Mesenchymal stem cell (in vitro differentiated cells and primary cell): ENCODE results near the gene ZNF692.

Experiments used
- DNase-seq: peaks from one replicate; pipeline ENCODE4 v3.0.0-alpha.2; 2013
- H2AFZ ChIP-seq: one replicate; pipeline ENCODE4 v1.6.1; 2013; ENCODE audit warnings: low read depth, mild to moderate bottlenecking, control low read depth, inconsistent platforms, low read length, moderate library complexity
- H2AK5ac ChIP-seq: 2 replicates; pipeline ENCODE4 v1.6.1; 2013; ENCODE audit warnings: low read length, moderate library complexity, mild to moderate bottlenecking, inconsistent platforms; ENCODE audit not compliant: severe bottlenecking
- H2BK120ac ChIP-seq: one replicate; pipeline ENCODE4 v1.6.1; 2013; ENCODE audit warnings: low read depth, mild to moderate bottlenecking, inconsistent platforms, low read length, moderate library complexity
- H2BK12ac ChIP-seq, 2 experiments: one replicate each; pipeline ENCODE4 v1.6.1; 2013; ENCODE audit warnings: inconsistent platforms in 2 of 2, low read length in 2 of 2, mild to moderate bottlenecking in 2 of 2, moderate library complexity in 2 of 2, control low read depth in 1 of 2
- H2BK15ac ChIP-seq: one replicate; pipeline ENCODE4 v1.6.1; 2013; ENCODE audit warnings: mild to moderate bottlenecking, low read depth, inconsistent platforms; ENCODE audit not compliant: poor library complexity, severe bottlenecking
- H2BK5ac ChIP-seq: 2 replicates; pipeline ENCODE4 v1.6.1; 2013; ENCODE audit warnings: low read depth, mild to moderate bottlenecking, low read length, control low read depth, inconsistent platforms; ENCODE audit not compliant: poor library complexity, severe bottlenecking
- H3K14ac ChIP-seq, 2 experiments: one replicate each; pipeline ENCODE4 v1.6.1; 2013; ENCODE audit warnings: inconsistent platforms in 2 of 2, low read length in 2 of 2, control low read depth in 1 of 2, mild to moderate bottlenecking in 1 of 2, moderate library complexity in 1 of 2
- H3K18ac ChIP-seq, 2 experiments: one replicate each; pipeline ENCODE4 v1.6.1; 2013; ENCODE audit warnings: inconsistent platforms in 2 of 2, low read length in 2 of 2, control low read depth in 1 of 2, low read depth in 1 of 2, mild to moderate bottlenecking in 1 of 2
- H3K23ac ChIP-seq, 2 experiments: one replicate each; pipeline ENCODE4 v1.6.1; 2013; ENCODE audit warnings: inconsistent platforms in 2 of 2, low read length in 2 of 2, mild to moderate bottlenecking in 2 of 2, moderate library complexity in 2 of 2, control low read depth in 1 of 2
- H3K27ac ChIP-seq: 2 replicates; pipeline ENCODE4 v1.5.1; 2013; ENCODE audit warnings: mild to moderate bottlenecking, moderate library complexity, low read length, control low read depth, inconsistent platforms; ENCODE audit not compliant: poor library complexity, severe bottlenecking
- H3K27me3 ChIP-seq, 2 experiments: 2 replicates each; pipeline versions ENCODE4 v1.6.1 to v1.7.0; 2013; ENCODE audit warnings: low read length in 2 of 2, mild to moderate bottlenecking in 2 of 2, moderate library complexity in 2 of 2, control low read depth in 1 of 2, inconsistent platforms in 1 of 2; ENCODE audit not compliant: control insufficient read depth in 1 of 2, insufficient read depth in 1 of 2
- H3K36me3 ChIP-seq, 2 experiments: 2 replicates each; pipeline versions ENCODE4 v1.6.1 to v1.7.0; 2013; ENCODE audit warnings: low read length in 2 of 2, control low read depth in 1 of 2, inconsistent platforms in 1 of 2, low read depth in 1 of 2, mild to moderate bottlenecking in 1 of 2; ENCODE audit not compliant: insufficient read depth in 2 of 2, control insufficient read depth in 1 of 2
- H3K4ac ChIP-seq, 2 experiments: one replicate each; pipeline ENCODE4 v1.6.1; 2013; ENCODE audit warnings: inconsistent platforms in 2 of 2, low read length in 2 of 2, mild to moderate bottlenecking in 2 of 2, moderate library complexity in 2 of 2, control low read depth in 1 of 2, low read depth in 1 of 2
- H3K4me1 ChIP-seq: 2 replicates; pipeline ENCODE4 v1.6.1; 2013; ENCODE audit warnings: low read depth, low read length, control low read depth; ENCODE audit not compliant: control insufficient read depth, insufficient read depth
- H3K4me2 ChIP-seq: 2 replicates; pipeline ENCODE4 v1.6.1; 2013; ENCODE audit warnings: low read length, mild to moderate bottlenecking, inconsistent platforms; ENCODE audit not compliant: poor library complexity, severe bottlenecking
- H3K4me3 ChIP-seq, 2 experiments: 2 replicates each; pipeline versions ENCODE4 v1.5.1 to v1.7.0; 2013; ENCODE audit warnings: low read length in 2 of 2, mild to moderate bottlenecking in 2 of 2, control low read depth in 1 of 2, low read depth in 1 of 2; ENCODE audit not compliant: insufficient read depth in 1 of 2
- H3K79me1 ChIP-seq: replicated peaks from 2 replicates; pipeline ENCODE4 v1.6.1; 2013; ENCODE audit warnings: mild to moderate bottlenecking, control low read depth, low read length, inconsistent platforms; ENCODE audit not compliant: poor library complexity, severe bottlenecking
- H3K9ac ChIP-seq: 2 replicates; pipeline ENCODE4 v1.7.0; 2013; ENCODE audit warnings: mild to moderate bottlenecking, low read length, moderate library complexity
- H3K9me3 ChIP-seq: 2 replicates; pipeline ENCODE4 v1.7.0; 2013; ENCODE audit warnings: mild to moderate bottlenecking, low read length; ENCODE audit not compliant: control insufficient read depth
- H4K8ac ChIP-seq: one replicate; pipeline ENCODE4 v1.6.1; 2013; ENCODE audit warnings: inconsistent platforms, mild to moderate bottlenecking, low read length, moderate library complexity
- H4K91ac ChIP-seq: one replicate; pipeline ENCODE4 v1.6.1; 2013; ENCODE audit warnings: mild to moderate bottlenecking, low read length, inconsistent platforms
- WGBS: methylation state at CpG from one replicate; pipeline ENCODE4 v1.1.7; 2013; ENCODE audit warnings: mixed read lengths; 5-methylcytosine and 5-hydroxymethylcytosine counted together

The ZNF692 gene

GRCh38 chr1:248810727-248811513 is 48.0 kb downstream of the ZNF692 start:
- no peak overlapping the region for H3K4me3 ChIP-seq
- H3K18ac ChIP-seq = no peak overlapping the region
- DNase-seq = no peak
- no peaks in the 10 kb centered on the region for H3K27me3 ChIP-seq
- H3K4ac ChIP-seq = no peak overlapping the region
- H3K9ac ChIP-seq = peak overlapping the region; percentile 28
- H3K9me3 ChIP-seq = no peaks in the 10 kb centered on the region
- H3K4me1 ChIP-seq = peaks cover 5% of the 10 kb centered on the region
- H3K23ac ChIP-seq = no peak overlapping the region
- H2AFZ ChIP-seq = no peak overlapping the region
- H2AK5ac ChIP-seq = no peak overlapping the region
- peaks cover 15% of the 10 kb centered on the region for H3K79me1 ChIP-seq
- H2BK120ac ChIP-seq = no peak overlapping the region
- H3K14ac ChIP-seq = no peak overlapping the region
- no peak overlapping the region for H2BK15ac ChIP-seq
- H2BK5ac ChIP-seq = no peak overlapping the region
- H4K91ac ChIP-seq = no peak overlapping the region
- H3K27ac ChIP-seq = no peak overlapping the region
- WGBS = 97% methylated on average over 10 of the region's 12 CpGs
- H3K4me2 ChIP-seq = no peak overlapping the region
- no peak overlapping the region for H2BK12ac ChIP-seq
- no peak overlapping the region for H4K8ac ChIP-seq
- H3K36me3 ChIP-seq = peaks cover 48% of the 10 kb centered on the region in 2 experiments

GRCh38 chr1:248810000-248810726 is 48.7 kb downstream of the ZNF692 start:
- Histone ChIP-seq H3K27ac (no peak overlapping the region), H2AFZ (no peak overlapping the region), H3K18ac (no peak overlapping the region), H3K79me1 (peaks cover 10% of the 10 kb centered on the region), H2BK120ac (no peak overlapping the region), H2AK5ac (no peak overlapping the region), H4K91ac (no peak overlapping the region), H3K4me2 (no peak overlapping the region), H3K27me3 (no peaks in the 10 kb centered on the region), H2BK5ac (no peak overlapping the region), H4K8ac (no peak overlapping the region), H3K14ac (no peak overlapping the region), H2BK12ac (no peak overlapping the region), H2BK15ac (no peak overlapping the region), H3K4ac (no peak overlapping the region), H3K36me3 (peaks cover 41 to 43% of the 10 kb centered on the region in 2 experiments), H3K4me1 (peaks cover 5% of the 10 kb centered on the region), H3K4me3 (no peak overlapping the region), H3K9ac (no peak overlapping the region), H3K9me3 (no peaks in the 10 kb centered on the region), H3K23ac (no peak overlapping the region)
- DNase-seq = no peak
- 89% methylated on average over 10 of the region's 10 CpGs for WGBS

- no peaks in the 10 kb centered on the region for H3K27me3 ChIP-seq
- H3K4me1 ChIP-seq = peaks cover 5% of the 10 kb centered on the region
- H2AK5ac ChIP-seq = no peak overlapping the region
- H4K91ac ChIP-seq = no peak overlapping the region
- H3K4ac ChIP-seq = no peak overlapping the region
- no peak for DNase-seq
- no peaks in the 10 kb centered on the region for H3K9me3 ChIP-seq
- no peak overlapping the region for H2BK12ac ChIP-seq
- H3K14ac ChIP-seq = no peak overlapping the region
- H3K27ac ChIP-seq = no peak overlapping the region
- peaks cover 5% of the 10 kb centered on the region for H3K79me1 ChIP-seq
- H3K9ac ChIP-seq = no peak overlapping the region
- H2BK120ac ChIP-seq = no peak overlapping the region
- H3K4me2 ChIP-seq = no peak overlapping the region
- no peak overlapping the region for H2BK15ac ChIP-seq
- no peak overlapping the region for H3K4me3 ChIP-seq
- no peak overlapping the region for H3K18ac ChIP-seq
- H3K23ac ChIP-seq = no peak overlapping the region
- peaks cover 28 to 36% of the 10 kb centered on the region in 2 experiments for H3K36me3 ChIP-seq
- no peak overlapping the region for H2BK5ac ChIP-seq
- WGBS = 92% methylated on average over 9 of the region's 9 CpGs
- H2AFZ ChIP-seq = no peak overlapping the region
- no peak overlapping the region for H4K8ac ChIP-seq
Measured at GRCh38 chr1:248808876-248809275, 50.0 kb downstream of the ZNF692 start.

GRCh38 chr1:248807067-248807737 is 51.7 kb downstream of the ZNF692 start:
- no peak overlapping the region for H2AFZ ChIP-seq
- no peaks in the 10 kb centered on the region for H3K9me3 ChIP-seq
- H3K14ac ChIP-seq = no peak overlapping the region
- no peak overlapping the region for H2AK5ac ChIP-seq
- H3K27me3 ChIP-seq = no peaks in the 10 kb centered on the region
- peak; percentile 24 for DNase-seq
- no peak overlapping the region for H2BK15ac ChIP-seq
- no peak overlapping the region for H3K18ac ChIP-seq
- peak overlapping the region in 1 of 2 experiments; percentile 18 for H3K4me3 ChIP-seq
- H4K91ac ChIP-seq = no peak overlapping the region
- H3K9ac ChIP-seq = no peak overlapping the region
- no peak overlapping the region for H3K23ac ChIP-seq
- H3K4me2 ChIP-seq = no peak overlapping the region
- no peak overlapping the region for H3K27ac ChIP-seq
- H3K36me3 ChIP-seq = peaks cover 11 to 19% of the 10 kb centered on the region in 2 experiments
- no peak overlapping the region for H3K4ac ChIP-seq
- H3K79me1 ChIP-seq = peaks cover 2% of the 10 kb centered on the region
- H2BK120ac ChIP-seq = no peak overlapping the region
- H4K8ac ChIP-seq = no peak overlapping the region
- H2BK5ac ChIP-seq = no peak overlapping the region
- 57% methylated on average over 14 of the region's 15 CpGs for WGBS
- H3K4me1 ChIP-seq = peaks cover 5% of the 10 kb centered on the region
- H2BK12ac ChIP-seq = no peak overlapping the region
